Measurements from ENCODE around the gene EIF4B.
A peak's percentile ranks its signal among the peaks of the same experiment; 100 is the strongest.

- TF ChIP-seq CTCF (IDR thresholded peaks at IDR 0.05): peak; percentile 98
- TF ChIP-seq POLR2AphosphoS5 (IDR thresholded peaks at IDR 0.05; ENCODE audit: low read depth, low read length): peak; percentile 58; the same call in 1 of the 2 replicates
- TF ChIP-seq REST (IDR thresholded peaks at IDR 0.05; ENCODE audit: insufficient read depth in 1 of 2, low read depth in 2 of 2, low read length in 1 of 2): no peak
Measured at GRCh38 chr12:52980650-52981423, 25.4 kb upstream of the EIF4B start.
